Dermis microvascular lymphatic vessel endothelial cell (primary cell): Measurements from ENCODE around the gene APRT. TPM values are rescaled to one million over a fixed set of nuclear protein-coding genes. Genes with fewer than 3 reads are reported as not detected.

Experiments
- DNase-seq, 2 donors: peaks; one replicate each; pipeline versions ENCODE4 v3.0.0 to v3.0.0-alpha.2; 2010; ENCODE audit warnings: low read depth in 2 of 2
- total RNA-seq: library from RNA; depleted of rRNA; stranded (reverse); fragments of >200 nt; gene quantifications from 2 replicates; pipeline ENCODE4 v1.2.1, GENCODE V29; 2014

APRT gene, protein sequence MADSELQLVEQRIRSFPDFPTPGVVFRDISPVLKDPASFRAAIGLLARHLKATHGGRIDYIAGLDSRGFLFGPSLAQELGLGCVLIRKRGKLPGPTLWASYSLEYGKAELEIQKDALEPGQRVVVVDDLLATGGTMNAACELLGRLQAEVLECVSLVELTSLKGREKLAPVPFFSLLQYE
- 105 and 128 TPM in 2 replicates for total RNA-seq

DNA sequence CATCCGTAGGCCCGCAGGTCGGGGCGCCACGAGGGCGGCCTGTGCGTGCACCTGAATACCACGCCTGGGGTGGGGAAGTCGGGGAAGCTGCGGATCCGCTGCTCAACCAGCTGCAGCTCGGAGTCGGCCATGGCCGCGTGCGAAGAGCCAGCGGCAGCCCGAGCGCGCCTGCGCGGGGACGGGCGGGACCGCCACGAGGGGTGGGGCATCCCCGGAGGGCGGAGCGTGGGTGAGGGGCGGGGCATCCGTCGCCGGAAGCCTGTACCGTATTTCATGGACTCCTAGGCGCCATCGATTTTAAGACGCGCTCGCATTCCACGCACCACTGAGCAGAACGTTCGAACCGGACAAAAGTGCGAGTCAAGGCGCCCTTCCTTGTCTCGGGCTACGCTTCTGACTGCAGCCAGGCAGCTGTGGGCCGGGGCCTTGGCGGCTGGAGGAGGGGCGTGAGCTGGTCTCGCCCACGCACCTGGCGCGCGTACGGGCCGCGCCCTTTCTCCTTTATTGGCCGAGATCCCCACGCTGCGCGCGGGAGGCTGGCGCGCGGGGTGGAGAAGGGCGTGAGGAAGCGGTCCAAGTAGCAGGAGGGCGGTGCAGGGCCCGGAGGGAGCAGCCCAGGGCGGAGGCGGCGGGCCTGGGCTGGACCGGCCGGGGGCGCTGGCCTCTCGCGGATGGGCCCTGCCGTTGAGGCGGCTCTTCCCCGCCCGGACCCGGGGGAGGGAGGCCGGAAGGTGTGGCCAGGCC is at the start of gene APRT:
TSS of gene APRT (minus strand) at position 160 of the 744 bp plus-strand sequence. CDS start at position 131, 29 bp downstream.
- DNase-seq: peak; percentile 77 to 91

GRCh38 chr16:88861359-88861758 is 49.6 kb upstream of the APRT start:
- DNase-seq: no peak

- DNase-seq: no peak
Observed at GRCh38 chr16:88859381-88860091, 47.8 kb upstream of the APRT start.

- peak; percentile 21 to 79 for DNase-seq
Observed at GRCh38 chr16:88857728-88858339, 46.1 kb upstream of the APRT start.

DNA sequence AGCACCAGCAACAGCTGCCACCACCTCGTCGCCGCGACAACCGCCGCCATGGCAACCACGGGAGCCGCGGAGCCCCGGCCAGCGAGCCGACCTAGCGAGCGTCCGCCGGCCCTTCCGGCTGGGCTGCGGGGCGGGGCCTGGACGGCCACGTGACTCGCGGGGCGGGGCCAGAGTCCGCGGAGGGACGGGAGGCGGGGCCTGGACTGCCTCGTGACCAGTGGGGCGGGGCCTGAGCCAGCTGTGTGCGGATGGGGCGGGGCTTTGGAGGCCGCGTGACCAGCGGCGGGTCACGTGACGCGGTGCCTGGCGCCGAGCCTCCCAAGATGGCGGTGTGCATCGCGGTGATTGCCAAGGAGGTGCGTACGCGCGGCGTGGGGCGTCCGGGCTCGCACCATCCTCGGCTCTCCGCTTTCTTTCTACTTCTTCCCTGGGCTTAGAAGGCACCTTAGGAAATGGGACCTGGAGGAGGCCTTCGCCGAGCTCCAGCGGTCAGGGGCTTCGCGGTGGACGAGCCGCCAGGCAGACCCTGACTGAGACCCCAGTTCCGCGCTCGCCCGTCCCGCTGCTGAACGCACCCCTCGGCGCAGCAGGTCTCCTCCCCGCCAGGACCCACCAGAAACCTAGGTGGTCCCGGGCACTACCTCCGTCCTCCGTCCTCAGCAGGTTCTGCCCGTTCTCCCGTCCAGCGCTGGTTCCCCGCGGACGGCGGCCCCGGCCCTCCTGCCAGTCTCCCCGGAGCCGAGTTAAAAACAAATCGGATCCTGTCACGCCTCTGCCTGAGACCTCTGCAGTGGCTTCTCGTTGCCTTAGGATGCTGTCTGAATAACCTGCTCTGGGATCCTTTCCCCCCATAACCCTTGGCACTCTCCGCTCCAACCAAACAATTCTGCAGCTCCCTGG is 45.4 kb upstream of the APRT start, which contains the start of the genes GALNS and TRAPPC2L:
TSS of gene GALNS (minus strand) at position 120 of the 900 bp plus-strand sequence. CDS start at position 50, 70 bp downstream.
TSS of gene TRAPPC2L (plus strand) at position 300 of the 900 bp plus-strand sequence. CDS start at position 324, 24 bp downstream.
- DNase-seq: peak; percentile 84 to 97

DNA sequence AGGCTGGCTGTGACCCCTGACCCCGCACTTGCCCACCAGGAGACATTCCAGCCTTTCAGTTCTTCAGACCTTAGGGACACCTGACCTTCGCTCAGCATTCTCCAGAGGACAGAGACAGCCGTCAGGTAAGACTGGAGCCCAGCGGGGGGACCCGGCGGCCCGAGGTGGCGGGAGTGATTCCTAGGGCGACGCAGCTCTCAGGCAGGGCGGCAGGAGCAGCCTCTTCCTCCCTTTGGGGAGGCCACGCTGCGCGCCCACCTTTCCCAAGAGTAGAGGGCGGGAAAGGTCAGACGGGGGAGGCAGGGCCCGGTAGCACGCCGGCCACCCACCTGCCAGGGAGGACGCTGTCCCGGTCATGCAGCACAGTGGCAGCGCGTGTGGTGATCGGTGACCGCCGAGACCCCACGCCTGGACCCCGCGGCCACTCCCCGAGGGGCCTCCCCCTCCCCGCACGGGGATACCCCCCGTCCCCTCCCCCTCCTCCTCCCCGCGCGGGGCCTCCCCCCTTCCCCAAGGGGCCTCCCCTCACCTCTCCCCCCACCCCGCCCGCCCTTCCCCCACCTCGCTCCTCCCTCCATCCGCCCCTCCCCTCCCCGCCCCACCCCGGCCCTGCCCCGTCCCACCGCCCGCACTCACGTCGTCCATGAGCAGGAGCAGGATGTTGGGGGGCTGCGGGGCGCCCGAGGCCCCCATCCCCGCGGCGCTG is 44.5 kb upstream of the APRT start:
- DNase-seq: no peak

GRCh38 chr16:88855736-88856121 is 44.0 kb upstream of the APRT start:
- DNase-seq: no peak

- DNase-seq: no peak
Observed at GRCh38 chr16:88855176-88855575, 43.4 kb upstream of the APRT start.

DNA sequence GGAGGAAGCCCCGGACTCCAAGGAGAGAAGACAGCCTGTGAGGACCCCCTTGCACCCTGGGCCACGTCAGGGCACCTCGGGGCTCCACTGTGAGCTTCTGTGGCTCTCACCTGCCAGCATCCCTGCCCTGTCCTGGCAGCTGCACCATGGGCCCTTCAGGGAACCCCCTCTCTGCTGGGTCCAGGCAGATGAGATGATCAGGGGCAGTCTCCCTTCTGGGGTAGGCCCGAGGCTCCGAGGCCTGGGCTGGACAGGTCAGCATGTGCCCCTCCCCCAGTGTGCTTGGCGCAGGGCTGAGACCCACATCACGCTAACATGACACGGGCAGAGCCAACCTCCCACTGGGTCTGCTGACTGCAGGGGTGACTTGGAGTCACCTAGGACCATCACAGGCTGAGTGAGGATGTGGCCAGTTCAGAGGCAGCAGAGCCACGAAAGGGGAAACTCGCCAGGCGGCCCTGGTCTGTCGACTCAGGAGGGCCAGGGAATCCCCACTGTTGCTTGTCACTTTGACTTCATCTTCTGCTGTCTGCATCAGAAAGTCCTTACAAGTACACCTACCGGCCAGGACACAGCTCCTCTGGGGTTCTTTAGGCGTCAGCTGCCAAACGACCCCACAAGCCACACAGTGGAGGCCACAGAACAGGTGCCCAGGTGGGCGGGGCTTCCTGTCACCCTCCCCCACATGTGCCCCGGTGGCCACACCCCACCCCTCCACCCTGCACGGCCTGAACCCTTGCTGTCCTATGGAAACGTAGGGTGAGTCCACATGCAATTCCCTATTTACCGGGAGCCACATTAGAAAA is 42.8 kb upstream of the APRT start:
- DNase-seq: no peak

- no peak for DNase-seq
Observed at GRCh38 chr16:88853325-88853941, 41.7 kb upstream of the APRT start.

DNA sequence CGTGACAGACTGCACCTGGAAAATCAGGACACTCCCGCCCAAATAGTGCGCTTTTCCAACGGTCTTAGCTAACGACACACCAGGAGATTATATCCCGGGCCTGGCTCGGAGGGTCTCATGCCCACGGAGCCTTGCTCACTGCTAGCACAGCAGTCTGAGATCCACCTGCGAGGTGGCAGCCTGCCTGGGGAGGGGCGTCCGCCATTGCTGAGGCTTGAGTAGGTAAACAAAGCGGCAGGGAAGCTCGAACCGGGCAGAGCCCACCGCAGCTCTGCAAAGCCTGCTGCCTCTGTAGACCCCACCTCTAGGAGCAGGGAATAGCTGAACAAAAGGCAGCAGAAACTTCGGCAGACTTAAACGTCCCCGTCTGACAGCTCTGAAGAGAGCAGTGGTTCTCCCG is 39.9 kb upstream of the APRT start:
- DNase-seq: no peak

- no peak for DNase-seq
Observed at GRCh38 chr16:88850531-88851199, 38.9 kb upstream of the APRT start.

- DNase-seq: no peak
Observed at GRCh38 chr16:88848557-88848956, 36.8 kb upstream of the APRT start.

DNA sequence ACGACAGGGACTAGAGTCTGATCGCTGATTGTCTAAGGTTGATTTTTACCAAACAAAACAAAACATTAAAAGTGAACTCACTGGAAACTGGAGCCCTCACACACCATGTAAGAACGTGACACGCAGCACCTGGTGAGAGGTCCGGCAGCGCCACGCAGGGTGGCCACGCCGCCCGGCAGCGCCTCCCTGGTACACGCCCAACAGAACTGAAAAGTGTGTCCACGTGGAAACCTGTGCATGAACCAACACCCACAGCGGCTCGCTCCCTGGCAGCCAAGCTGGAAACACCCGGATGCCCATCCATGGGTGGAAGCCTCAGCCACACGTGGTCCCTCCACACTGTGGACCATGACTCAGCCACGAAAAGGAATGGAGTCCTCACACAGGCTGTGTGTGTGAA is 35.9 kb upstream of the APRT start:
- no peak for DNase-seq

DNA sequence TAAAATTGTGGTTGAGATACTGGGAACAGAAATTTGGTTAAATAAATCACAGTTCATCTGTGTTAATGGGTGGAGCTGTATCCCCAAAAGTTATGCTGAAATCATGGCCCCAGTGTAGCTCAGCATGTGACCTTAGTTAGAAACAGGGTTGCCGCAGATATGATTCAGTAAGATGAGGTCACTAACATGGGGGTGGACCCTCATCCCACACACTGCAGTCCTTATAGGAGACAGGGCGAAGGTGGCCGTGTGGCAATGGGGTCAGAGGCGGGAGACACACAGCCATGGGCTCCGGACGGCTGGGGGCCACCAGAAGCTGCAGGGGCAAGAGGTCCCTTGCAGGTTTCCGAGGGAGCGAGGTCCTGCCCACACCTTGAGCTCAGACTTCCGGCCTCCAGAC is 34.4 kb upstream of the APRT start:
- DNase-seq: no peak

DNA sequence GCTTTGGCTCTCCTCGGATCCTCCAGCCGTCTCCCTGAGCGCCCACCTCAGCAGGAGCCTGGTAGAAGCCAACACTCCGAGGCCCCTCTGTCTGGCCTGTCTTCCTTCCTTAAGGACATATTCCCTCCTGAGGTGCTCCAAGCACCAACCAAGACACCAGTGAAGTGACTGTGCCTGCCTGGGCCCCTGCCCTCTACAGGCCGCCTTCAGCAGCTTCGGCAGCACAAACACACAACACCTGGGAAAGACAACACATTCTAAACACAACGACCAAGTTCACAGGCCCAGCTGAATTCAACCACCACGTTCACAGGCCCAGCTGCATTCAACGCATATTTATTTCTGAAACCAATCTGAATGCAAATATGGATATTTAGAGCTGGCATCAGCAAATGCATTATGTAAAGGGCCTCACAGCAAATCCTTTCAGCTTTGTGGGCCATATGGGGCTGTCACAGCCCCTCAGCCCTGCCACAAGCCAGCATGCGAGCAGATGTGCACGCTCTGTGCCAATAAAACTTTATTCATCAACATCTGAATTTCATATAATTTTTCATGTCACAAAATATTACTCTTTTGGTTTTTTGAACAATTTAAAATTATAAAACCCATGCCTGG is 32.8 kb upstream of the APRT start:
- no peak for DNase-seq

- no peak for DNase-seq
Observed at GRCh38 chr16:88843256-88843655, 31.5 kb upstream of the APRT start.

GRCh38 chr16:88842806-88843205 is 31.1 kb upstream of the APRT start:
- no peak for DNase-seq
